Measurements from ENCODE around the gene RHEX.
A peak's percentile ranks its signal among the peaks of the same experiment; 100 is the strongest.

Gene RHEX

GRCh38 chr1:206116873-206117150 lies 63.8 kb downstream of the RHEX start:
- DNase-seq (ENCODE audit: low spot score) = no peak

GRCh38 chr1:206117151-206117948 lies 64.4 kb downstream of the RHEX start, which contains the start of gene AVPR1B:
Gene AVPR1B (minus strand): TSS chr1:206117388. CDS start chr1:206116890, 498 bp downstream.
- DNase-seq (ENCODE audit: low spot score) = peak; percentile 56

- no peak for DNase-seq (ENCODE audit: low spot score)
Measured at GRCh38 chr1:206120406-206120805, 67.4 kb downstream of the RHEX start.

DNA sequence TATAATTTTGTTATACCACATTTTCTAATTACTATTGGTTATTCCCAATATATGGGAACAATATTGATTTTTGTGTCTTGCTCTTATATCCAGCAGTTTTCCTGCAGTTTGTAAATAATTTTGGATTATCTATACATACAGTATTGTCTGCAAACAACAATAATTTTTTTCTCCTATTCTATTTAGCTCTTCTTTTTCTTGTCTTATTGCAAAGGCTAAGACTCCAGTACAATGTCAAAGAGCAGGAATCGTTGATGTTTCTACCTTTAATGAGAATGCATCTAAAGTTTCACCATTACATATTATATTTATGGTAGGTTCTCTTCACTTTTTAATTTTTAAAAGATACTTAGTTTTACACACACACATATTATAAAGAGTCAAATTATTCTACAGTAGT lies 68.3 kb downstream of the RHEX start:
- DNase-seq (ENCODE audit: low spot score) = no peak

- no peak for DNase-seq (ENCODE audit: low spot score)
Measured at GRCh38 chr1:206122686-206123085, 69.7 kb downstream of the RHEX start.

DNA sequence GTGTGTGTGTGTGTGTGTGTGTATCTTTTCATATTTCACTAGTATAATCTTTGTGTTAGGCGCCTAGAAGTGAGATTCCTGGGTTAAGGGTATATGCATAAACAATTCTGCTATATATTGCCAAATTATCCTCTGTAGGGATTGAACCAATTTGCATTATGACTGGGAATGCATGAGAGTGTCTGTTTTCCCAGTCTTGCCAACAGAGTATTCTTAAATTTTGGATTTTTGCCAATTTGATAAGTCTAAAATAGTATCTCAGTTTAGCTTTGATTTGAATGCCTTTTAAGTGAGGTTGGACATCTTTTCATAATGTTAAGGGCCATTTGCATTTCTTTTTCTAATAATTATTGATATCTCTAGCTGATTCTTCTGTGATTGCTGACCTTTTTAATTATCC lies 72.4 kb downstream of the RHEX start:
- no peak for DNase-seq (ENCODE audit: low spot score)

- no peak for DNase-seq (ENCODE audit: low spot score)
Measured at GRCh38 chr1:206127336-206127735, 74.4 kb downstream of the RHEX start.

GRCh38 chr1:206128196-206128595 lies 75.2 kb downstream of the RHEX start:
- DNase-seq (ENCODE audit: low spot score) = no peak

GRCh38 chr1:206131037-206131436 lies 78.1 kb downstream of the RHEX start:
- no peak for DNase-seq (ENCODE audit: low spot score)

GRCh38 chr1:206133751-206134415 lies 80.9 kb downstream of the RHEX start:
- DNase-seq (ENCODE audit: low spot score) = no peak

DNA sequence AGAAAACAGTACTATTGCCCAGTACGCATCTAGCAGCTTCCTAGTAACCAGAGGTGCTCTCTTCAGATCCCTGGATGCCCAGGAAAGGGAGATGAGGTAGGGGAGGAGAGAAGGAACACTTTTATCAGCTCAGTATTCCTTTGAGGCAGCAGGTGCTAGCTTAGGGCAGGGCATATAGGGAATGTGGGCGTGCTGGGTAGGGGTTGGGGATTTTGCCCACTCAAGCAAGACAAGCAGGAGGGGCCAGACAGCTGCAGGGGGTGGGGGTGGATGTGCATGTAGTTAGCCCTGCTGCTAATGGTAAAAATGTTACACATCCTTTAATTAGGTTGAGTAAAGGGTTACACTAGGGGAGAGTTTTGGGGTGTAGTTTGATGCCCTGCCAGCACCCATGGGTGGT lies 82.3 kb downstream of the RHEX start:
- no peak for DNase-seq (ENCODE audit: low spot score)

DNA sequence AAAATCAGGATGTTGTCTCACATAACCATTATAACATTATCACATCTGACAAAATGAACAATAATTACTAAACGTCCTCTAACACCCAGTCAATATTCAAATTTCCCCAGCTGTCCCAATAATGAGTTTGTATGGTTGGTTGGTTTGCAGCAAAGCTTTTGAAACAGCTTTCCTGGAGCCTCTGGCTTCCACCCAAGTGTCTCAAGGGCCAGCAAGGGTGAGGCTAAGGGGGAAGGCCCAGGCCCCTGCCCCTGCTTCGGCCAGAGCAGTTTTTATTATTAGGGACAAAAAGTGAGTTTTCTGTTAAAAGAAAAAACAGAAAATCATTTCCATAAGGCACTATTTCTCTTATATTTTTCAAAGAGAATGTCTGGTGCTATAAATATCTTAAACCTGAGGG lies 83.3 kb downstream of the RHEX start:
- no peak for DNase-seq (ENCODE audit: low spot score)

DNA sequence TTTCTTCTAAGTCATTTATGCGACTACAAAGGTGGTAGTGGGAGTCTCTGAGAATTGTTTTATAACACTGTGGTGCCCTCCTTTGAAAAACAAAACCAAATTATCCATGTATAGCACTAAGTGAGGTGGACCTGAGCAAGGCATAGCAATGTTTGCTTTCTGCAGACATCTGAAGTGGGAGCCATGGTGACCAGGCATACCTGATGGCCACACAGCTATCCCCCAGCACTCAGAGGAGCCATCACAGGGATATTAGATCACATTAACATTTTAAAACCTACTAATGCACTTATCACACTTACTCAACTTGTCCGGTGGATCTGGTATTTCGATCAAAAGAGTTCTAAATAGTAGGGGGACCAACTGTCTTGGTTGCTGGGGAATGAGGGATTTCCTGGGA lies 89.0 kb downstream of the RHEX start:
- DNase-seq (ENCODE audit: low spot score) = no peak

GRCh38 chr1:206142770-206143169 lies 89.8 kb downstream of the RHEX start:
- DNase-seq (ENCODE audit: low spot score) = no peak

GRCh38 chr1:206143537-206144172 lies 90.7 kb downstream of the RHEX start:
- no peak for DNase-seq (ENCODE audit: low spot score)

DNA sequence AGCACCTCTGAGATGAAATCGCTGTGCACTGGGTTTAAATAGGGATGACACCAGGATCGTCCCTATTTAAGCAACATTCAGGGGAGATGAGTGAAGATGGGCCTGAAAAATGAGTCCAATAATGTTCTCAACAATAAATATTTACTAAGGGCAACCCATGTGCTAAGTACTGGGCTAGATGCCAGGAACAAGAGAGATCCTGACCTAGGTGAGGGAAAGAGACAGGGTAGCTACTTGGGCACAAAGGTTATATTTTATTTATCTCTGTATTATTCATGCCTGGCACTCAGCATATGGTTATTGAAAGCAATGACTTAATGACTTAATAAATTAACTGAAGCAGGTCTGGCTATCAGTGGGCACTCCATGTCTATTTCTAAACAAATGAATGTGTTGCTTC lies 91.6 kb downstream of the RHEX start:
- DNase-seq (ENCODE audit: low spot score) = no peak

DNA sequence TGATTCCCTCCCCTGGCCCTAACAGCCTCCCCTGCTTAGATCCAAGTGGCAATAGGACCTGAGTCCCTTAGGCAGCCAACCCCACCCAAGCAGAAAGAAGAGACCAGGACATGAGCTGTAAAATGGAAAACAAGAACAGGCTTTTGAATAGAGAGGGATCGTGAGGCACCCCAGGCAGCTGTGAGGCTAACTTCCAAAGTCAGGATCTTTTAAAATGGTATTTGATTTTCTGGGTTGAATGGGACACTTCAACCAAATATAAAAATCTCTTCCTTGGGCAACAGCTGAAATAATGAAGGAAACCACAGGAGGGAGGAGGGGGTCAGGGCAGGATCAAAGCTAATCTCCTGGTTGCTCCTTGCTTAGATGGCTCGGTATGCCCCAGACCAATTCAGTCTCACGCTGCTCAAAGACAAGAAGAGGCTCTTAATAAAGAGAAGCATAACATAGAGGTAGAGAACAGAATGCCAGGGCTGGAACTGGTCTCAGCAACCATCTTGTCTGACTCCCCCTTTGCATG lies 92.9 kb downstream of the RHEX start:
- DNase-seq (ENCODE audit: low spot score) = no peak

All from HuH-7 (cell line).